Activated B cell treated with CpG ODN at 0.5 μM for 24 hours (primary cell): Measurements from ENCODE around the gene WDR45B. TPM values are rescaled to one million over a fixed set of nuclear protein-coding genes. Genes with fewer than 3 reads are reported as not detected.

Experiments used
- ATAC-seq: fragments of 200-7000 bp; cut with Tn5 transposase; one replicate; pipeline ENCODE4 v1.10.0; 2021; ENCODE audit warnings: low read depth, mild to moderate bottlenecking, moderate library complexity
- CTCF ChIA-PET: fragments of 350-600 bp; sonication (Branson Sonifier 250); formaldehyde crosslinking; loops from one replicate; lab custom pipeline; 2021; ENCODE audit warnings: antibody characterized with exemption; lab: Charles Lee
- POLR2A ChIA-PET: fragments of 350-600 bp; sonication (Branson Sonifier 250); formaldehyde crosslinking; loops from one replicate; lab custom pipeline; 2021; ENCODE audit warnings: antibody characterized with exemption; lab: Charles Lee
- DNase-seq: peaks from one replicate; pipeline ENCODE4 v3.0.0; 2022
- H3K27ac Mint-ChIP-seq: one replicate; pipeline ENCODE4 v1.8.0; 2020; ENCODE audit warnings: mixed read lengths
- H3K27me3 Mint-ChIP-seq: one replicate; pipeline ENCODE4 v1.8.0; 2021; ENCODE audit warnings: mixed read lengths
- H3K36me3 Mint-ChIP-seq: one replicate; pipeline ENCODE4 v1.8.0; 2021; ENCODE audit warnings: low read depth, mixed read lengths
- H3K4me1 Mint-ChIP-seq: one replicate; pipeline ENCODE4 v1.8.0; 2021; ENCODE audit warnings: mixed read lengths
- H3K4me3 Mint-ChIP-seq: one replicate; pipeline ENCODE4 v1.8.0; 2020; ENCODE audit warnings: mild to moderate bottlenecking, mixed read lengths
- H3K9me3 Mint-ChIP-seq: one replicate; pipeline ENCODE4 v1.8.0; 2020; ENCODE audit warnings: mixed read lengths
- CTCF ChIP-seq: fragments of 200-600 bp; IDR thresholded peaks from one replicate; pipeline ENCODE4 v1.8.0; 2022; ENCODE audit warnings: antibody characterized with exemption, mild to moderate bottlenecking
- intact Hi-C: fragments of 100-400 bp; cut with micrococcal nuclease; formaldehyde crosslinking; loops from one replicate; pipeline ENCODE4 v1.15.1; 2024
- total RNA-seq: library from RNA; stranded (reverse); gene quantifications from 2 replicates; pipeline ENCODE4 v1.2.3, GENCODE V29; 2022

The WDR45B gene
- total RNA-seq, 1 donor from 2014 or later, result 51.2 TPM

- H3K36me3 Mint-ChIP-seq, result peaks cover 5% of the 10 kb centered on the region
- intact Hi-C loops, result no loop called here
Observed at GRCh38 chr17:82693168-82693867, 45.1 kb upstream of the WDR45B start.

GRCh38 chr17:82692268-82692667, 44.0 kb upstream of the WDR45B start:
- TF ChIP-seq CTCF, result no peak
- ChIA-PET POLR2A (no interaction called here), CTCF (no interaction called here)
- Mint-ChIP-seq H3K9me3 (peaks cover 10% of the 10 kb centered on the region), H3K27ac (no peak overlapping the region), H3K4me3 (no peak overlapping the region), H3K4me1 (peaks cover 4% of the 10 kb centered on the region), H3K36me3 (peaks cover 5% of the 10 kb centered on the region), H3K27me3 (peaks cover 4% of the 10 kb centered on the region)
- ATAC-seq, result no peak
- no peak for DNase-seq
- intact Hi-C loops, result no loop called here

More at GRCh38 chr17:82693168-82693867, 45.1 kb upstream of the WDR45B start:
- Mint-ChIP-seq H3K27me3 (peaks cover 4% of the 10 kb centered on the region), H3K27ac (no peak overlapping the region), H3K9me3 (peaks cover 10% of the 10 kb centered on the region), H3K4me3 (no peak overlapping the region), H3K4me1 (peaks cover 8% of the 10 kb centered on the region)
- POLR2A ChIA-PET, result no interaction called here
- no peak for ATAC-seq
- DNase-seq, result no peak
- CTCF ChIA-PET, result no interaction called here
- TF ChIP-seq CTCF, result no peak

GRCh38 chr17:82691714-82692113, 43.5 kb upstream of the WDR45B start:
- Mint-ChIP-seq H3K27me3 (no peaks in the 10 kb centered on the region), H3K36me3 (peaks cover 5% of the 10 kb centered on the region), H3K4me1 (no peaks in the 10 kb centered on the region), H3K4me3 (no peak overlapping the region), H3K27ac (no peak overlapping the region), H3K9me3 (peaks cover 10% of the 10 kb centered on the region)
- intact Hi-C loops, result no loop called here
- no peak for TF ChIP-seq CTCF
- DNase-seq, result no peak
- POLR2A ChIA-PET, result no interaction called here
- CTCF ChIA-PET, result no interaction called here
- no peak for ATAC-seq

- ChIA-PET POLR2A (no interaction called here), CTCF (no interaction called here)
- Mint-ChIP-seq H3K36me3 (peaks cover 5% of the 10 kb centered on the region), H3K27ac (no peak overlapping the region), H3K4me3 (no peak overlapping the region), H3K9me3 (peaks cover 10% of the 10 kb centered on the region), H3K27me3 (no peaks in the 10 kb centered on the region), H3K4me1 (no peaks in the 10 kb centered on the region)
- no peak for DNase-seq
- TF ChIP-seq CTCF, result no peak
- no peak for ATAC-seq
- intact Hi-C loops, result no loop called here
Observed at GRCh38 chr17:82690786-82691489, 42.7 kb upstream of the WDR45B start.

- Mint-ChIP-seq H3K4me1 (no peaks in the 10 kb centered on the region), H3K4me3 (no peak overlapping the region), H3K9me3 (peaks cover 2% of the 10 kb centered on the region), H3K27ac (no peak overlapping the region), H3K27me3 (no peaks in the 10 kb centered on the region), H3K36me3 (peaks cover 2% of the 10 kb centered on the region)
- ATAC-seq (no peak), DNase-seq (no peak)
- ChIA-PET CTCF (no interaction called here), POLR2A (interaction anchor here (0.6 kb wide), 1 partner anchor 57 kb away, joined by 4 read pairs; no protein-coding TSS in a partner anchor)
- TF ChIP-seq CTCF, result no peak
- intact Hi-C loops, result no loop called here
Observed at GRCh38 chr17:82689077-82689476, 40.8 kb upstream of the WDR45B start.
